ENCODE data around the gene PRELP. TPM values are rescaled to one million over a fixed set of nuclear protein-coding genes. Genes with fewer than 3 reads are reported as not detected.
"Not testable (repeated sequence)": the region's sequence is repeated elsewhere in the genome, so short reads cannot be mapped to it uniquely, and the experiment has no call there.

PRELP gene
- polyA plus RNA-seq, 10 donors = 1.3 to 10.5 (median 3.2) TPM

DNA sequence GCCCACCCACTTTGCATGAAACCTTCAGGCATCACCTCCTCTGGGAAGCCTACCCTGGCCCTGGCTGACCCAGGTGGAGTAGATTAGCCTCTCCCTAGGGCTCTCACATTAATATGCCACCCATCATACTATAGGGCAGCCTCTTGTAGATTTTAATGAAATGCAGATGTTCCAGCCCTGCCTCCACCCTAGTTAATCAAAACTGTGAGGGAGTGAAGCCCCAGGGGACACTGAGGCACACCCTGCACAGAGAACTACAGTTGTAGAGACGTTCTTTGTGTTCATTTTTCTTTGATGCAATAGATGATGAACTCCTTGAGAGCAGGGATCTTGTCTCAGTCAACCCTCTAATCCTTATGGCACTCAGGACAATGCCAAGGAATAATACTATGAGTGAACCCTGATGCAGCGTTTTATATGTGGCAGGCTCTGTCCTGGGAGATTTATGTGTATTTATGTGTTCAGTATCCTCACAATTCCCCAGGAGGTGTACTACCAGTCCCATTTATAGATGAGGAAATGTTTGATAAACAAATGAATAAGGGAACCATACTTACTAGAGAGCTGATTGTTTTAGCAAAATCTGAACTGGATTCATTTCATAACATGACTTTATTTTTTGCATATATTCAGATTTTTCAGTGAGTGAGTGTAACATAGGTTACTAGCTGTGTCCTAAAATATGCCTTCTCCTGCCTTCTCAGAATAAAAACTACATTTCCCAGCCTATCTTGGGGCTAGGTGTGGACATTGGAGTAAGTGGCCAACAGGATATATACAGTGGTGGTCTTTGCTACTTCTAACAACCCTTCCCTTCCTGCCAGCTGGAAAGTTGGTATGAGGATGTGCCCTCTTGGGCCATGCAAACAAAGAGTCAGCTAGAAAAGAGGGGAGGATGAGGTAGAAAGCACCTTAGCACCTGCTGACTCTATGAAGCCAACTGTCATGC, 23.5 kb upstream of the PRELP start:
- peak in 1 of 3 donors; percentile 32 for DNase-seq

DNA sequence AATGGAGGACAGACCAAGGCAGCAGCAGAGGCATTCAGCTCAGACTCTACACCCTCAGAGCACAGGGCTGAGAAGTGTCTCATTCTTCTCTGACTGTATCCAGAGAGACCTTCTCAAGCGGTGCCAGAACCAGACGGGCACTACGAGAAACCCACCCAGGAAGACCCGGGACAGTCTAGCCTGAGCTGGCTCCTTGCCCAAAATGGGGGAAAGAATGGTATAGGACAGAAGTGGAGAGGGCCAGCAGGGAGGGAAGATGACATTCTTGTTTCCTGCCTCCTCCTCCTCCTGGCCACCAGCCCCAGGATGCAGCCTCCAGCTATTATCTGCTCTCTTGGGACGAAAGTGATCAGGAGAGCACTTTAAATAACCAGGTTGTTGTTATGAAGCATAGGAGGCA, 22.6 kb upstream of the PRELP start:
- DNase-seq = no peak

- DNase-seq = no peak
These were observed 22.0 kb upstream of the PRELP start for GRCh38 chr1:203453616-203454015.

- no peak for DNase-seq
These were observed 20.6 kb upstream of the PRELP start for GRCh38 chr1:203454986-203455471.

DNA sequence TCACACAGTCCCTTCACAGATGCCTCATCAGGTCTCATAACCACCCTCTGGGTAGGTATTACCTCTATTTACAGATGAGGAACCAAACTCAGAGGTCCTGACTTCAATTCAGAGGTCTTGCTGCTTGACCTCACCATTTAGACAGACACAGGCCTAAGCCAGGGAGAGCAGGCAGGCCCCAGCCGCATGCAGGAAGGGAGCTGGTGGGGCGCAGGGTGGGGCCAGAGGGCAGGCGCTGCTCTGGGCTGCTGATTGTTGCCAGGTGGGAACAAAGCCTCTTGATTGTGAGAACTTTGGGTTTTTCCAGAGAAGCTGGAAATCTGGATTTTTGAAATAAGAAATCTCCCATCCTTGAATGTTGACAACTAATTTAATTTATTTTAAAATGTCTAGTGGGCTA, 19.9 kb upstream of the PRELP start:
- no peak for DNase-seq

GRCh38 chr1:203456577-203456976, 19.0 kb upstream of the PRELP start:
- no peak for DNase-seq

DNA sequence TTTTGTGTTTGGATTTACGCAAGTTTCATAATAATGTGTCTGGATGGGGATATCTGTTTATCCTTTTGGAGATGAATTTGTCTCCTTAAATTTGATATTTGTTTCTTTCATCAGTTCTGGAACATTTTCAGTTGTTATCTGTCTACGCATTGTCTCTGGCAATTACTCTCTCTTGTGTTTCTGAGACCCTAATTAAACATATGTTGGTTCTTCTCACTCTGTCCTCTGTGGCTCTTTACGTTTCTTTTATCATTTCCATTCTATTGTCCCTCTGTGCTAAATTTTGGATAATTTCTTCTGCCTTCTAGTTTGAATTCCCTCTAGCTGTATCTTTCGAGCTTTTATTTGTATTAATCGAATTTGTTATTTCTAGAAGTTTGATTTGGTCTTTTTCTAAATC, 17.5 kb upstream of the PRELP start:
- no peak for DNase-seq

DNA sequence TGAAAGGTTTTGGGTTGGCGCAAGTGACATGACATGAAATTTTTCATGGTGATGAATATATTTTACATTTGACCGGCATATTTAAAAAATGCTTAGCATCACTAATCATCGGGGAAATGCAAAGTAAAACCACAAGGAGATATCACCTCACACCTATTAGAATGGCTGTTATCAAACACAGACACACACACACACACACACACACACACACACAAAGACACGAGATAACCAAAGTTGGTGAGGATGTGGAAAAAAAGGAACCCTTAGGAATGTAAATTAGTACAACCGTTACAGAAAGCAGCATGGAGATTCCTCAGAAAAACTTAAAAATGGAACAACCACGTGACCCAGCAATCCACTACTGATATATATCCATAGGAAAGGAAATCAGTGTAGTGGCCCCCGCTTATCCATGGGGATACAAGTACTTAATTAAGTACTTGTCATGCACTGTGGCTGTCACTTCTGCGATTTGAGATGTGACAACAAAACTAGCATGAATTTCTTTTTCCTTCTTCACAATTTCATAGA, 15.9 kb upstream of the PRELP start:
- DNase-seq = no peak

- no peak for DNase-seq
These were observed 13.9 kb upstream of the PRELP start for GRCh38 chr1:203461717-203462116.

DNA sequence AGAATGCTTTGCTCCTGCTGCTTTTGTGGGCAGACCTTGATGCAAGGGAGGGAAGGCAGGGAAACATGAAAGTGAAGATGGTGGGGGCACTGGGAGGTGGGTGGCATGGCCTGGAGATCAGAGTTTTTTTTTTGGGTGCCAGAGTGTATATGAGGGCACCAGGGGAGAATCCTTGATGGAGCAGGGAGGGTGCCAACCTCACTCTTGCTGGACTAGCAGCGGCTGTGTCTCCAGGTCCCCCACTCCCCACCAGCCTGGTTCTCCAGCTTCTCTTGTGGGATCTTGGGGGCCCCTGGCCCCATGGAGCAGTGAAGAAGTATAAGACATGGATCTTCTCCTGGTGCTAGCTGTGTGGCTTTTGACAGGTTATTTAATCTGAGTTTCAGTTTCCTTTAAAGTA, 13.5 kb upstream of the PRELP start:
- DNase-seq = no peak

DNA sequence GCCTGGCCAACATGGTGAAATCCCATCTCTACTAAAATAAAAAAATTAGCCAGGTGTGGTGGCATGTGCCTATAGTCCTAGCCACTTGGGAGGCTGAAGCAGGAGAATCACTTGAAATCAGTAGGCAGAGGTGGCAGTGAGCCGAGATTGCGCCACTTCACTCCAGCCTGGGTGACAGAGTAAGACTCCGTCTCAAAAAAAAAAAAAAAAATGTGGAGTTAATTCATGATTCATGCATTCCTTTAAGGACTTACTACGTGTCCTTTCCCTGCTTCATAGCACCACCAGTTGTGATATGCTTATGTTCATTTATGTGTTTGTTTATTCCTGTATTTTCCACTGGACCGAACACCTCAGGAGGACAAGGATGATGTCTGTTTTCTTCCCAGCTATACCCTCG, 12.7 kb upstream of the PRELP start:
- DNase-seq = peak in 1 of 3 donors; percentile 53

DNA sequence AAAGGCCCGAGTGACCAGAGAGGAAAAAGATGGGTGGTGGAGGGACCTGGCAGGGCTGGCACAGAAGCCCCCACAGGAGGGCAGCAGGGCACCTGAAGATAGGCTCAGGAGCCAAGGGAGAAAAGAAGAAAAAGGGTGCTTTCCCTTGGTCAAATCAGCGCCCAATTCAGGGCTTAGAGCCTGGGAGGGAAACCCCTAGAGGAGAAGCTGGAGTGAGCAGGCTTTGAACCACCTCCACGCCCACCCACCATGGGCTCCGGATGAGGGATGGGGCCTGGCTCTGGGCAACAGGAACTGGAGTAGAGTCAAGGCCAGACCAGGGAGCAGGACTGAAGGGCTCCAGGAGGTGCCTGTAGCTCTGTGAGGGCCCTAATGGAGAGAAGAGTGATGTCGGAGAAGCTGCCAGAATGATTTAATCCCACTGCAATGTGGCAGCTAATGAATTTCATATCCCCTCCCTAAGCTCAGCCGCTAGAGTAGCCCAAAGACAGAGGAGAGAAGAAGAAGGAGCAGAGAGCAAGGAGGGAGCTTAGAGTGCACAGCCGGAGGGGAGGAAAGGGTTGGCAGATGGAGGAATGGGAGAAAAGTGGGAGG, 12.0 kb upstream of the PRELP start:
- DNase-seq = peak in 2 of 3 donors; percentile 59 to 67

DNA sequence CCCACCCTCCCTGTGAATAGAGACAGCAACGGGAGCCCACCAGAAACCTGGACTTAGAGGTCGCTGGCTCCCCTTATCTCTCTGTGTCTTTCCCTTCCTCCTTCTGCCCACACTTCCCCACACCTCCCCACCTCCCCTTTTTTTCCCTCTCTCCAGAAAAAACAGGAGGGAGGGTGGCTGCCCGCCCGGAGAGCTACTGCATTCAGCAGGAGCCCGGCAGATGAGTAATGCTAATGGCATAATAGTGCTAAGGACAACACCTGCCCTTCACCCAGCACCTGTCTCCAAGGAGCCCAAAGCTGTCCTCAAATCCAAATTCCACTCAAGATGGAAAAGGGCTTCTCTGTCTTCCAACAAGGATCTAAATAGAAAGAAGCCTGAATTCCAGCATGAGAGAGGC, 11.4 kb upstream of the PRELP start:
- peak in 1 of 3 donors; percentile 33 for DNase-seq

DNA sequence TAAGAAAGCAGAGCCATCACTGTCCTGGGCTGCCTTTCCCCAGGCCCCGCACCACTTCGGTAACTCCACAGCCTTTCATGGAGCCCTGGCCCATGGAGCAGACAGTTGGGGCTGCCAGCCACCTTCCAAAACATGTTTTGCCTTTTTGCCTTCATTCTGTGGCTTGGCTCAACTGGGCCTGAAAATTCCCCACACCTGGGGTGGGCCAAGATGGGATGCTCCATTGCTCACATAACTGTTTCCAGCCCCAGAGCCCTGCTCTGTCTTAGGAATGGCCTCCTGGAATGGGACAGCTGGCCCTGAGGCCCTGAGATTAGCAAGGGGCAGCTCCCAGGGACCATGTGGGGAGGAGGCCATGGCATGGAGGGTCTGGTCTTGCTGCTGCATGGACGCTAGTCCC, 10.9 kb upstream of the PRELP start:
- DNase-seq = no peak

DNA sequence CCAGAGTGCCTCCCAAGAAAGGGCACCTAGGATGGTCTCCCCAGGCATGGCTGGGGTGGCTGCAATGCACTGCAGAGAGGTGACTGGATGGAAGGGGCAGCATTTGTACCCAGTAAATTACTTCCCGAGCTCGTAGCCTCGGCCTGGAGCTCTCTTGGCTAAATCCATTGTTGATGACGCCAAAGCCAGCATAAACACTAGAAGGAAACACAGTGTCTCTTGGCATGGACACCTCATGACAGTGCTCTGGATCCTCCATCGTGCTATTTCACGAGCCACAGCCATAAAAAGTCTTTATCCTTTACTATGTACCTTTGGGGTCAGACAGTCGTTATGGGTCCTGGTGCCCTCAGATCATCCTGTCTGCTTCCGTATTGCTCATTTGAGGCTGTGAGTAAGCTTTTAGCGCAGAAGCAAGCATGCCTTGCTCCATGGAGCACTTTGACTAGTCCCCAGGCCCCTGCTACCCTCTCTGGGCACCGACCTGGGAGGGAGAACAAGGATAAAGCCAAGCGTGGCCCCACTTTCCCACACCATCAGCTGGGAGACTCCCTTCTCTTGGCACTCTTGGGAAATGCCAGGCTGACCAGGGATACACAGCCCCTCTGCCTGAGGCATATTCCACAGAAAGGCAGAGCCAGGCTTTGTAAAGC, 10.3 kb upstream of the PRELP start:
- no peak for DNase-seq

GRCh38 chr1:203465948-203466347, 9.7 kb upstream of the PRELP start:
- peak in 2 of 3 donors; percentile 58 to 79 for DNase-seq

DNA sequence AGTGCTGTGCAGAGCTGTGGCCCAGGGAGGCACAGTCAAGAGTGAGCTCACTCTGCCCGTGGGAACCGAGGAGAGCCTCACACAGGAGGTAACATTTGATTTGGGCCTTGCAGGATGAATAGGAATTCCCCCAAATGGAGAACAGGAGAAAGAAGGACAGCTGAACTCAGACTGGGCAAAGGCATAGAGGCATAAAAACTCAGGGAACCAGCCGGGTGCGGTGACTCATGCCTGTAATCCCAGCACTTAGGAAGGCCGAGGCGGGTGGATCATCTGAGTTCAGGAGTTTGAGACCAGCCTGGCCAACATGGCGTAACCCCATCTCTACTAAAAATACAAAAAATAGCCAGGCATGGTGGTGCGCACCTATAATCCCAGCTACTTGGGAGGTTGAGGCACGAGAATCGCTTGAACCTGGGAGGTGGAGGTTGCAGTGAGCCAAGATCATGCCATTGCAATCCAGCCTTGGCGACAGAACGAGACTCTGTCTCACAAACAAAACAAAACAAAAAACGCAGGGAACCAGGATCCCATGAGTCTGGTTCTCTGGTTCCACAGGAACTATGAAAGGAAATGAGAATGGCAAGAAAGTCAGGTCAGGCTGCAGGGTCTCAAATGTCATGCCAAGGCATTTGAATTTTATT, 8.6 kb upstream of the PRELP start:
- not testable (repeated sequence) for DNase-seq

- DNase-seq = peak in 1 of 3 donors; percentile 57
These were observed 8.1 kb upstream of the PRELP start for GRCh38 chr1:203467550-203467921.

DNA sequence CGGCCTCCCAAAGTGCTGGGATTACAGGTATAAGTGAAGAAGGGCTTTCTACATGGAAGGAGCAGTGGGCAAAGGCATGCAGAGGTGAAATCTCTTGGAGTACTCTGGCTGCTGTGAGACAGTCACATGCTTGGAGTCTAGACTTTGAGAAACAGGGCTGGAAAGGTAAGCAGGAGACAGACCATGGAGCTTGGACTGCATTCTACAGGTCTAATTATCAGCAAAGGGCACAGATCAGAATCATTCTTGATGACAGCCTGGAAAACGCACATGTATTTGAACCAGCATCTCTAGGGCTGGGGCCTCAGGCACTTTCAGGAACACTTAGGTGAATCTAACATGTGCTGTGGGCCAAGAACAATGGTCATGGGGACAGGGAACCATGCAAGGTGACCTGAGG, 7.3 kb upstream of the PRELP start:
- DNase-seq = no peak

DNA sequence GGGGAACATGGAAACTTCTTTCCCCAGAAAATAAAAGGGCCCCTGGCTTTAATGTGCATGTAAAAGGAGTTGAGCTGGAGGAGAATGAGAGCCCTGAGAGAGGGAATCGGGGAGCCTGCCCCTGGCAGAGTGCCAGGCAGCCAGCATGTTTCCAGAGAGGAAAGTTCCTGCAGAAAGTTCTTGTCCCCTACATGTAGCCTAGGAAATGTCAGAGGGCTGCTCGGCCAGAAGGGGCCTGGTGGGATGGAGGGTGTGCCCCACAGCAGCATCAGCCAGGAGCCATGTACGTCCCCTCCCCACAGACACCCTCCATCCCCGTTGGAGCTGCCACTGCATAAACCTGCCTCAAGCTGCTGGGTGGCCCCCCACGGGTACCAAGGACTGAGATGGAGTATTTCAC, 5.4 kb upstream of the PRELP start:
- DNase-seq = peak in 1 of 3 donors; percentile 24

- DNase-seq = no peak
These were observed 3.8 kb upstream of the PRELP start for GRCh38 chr1:203471841-203472240.

DNA sequence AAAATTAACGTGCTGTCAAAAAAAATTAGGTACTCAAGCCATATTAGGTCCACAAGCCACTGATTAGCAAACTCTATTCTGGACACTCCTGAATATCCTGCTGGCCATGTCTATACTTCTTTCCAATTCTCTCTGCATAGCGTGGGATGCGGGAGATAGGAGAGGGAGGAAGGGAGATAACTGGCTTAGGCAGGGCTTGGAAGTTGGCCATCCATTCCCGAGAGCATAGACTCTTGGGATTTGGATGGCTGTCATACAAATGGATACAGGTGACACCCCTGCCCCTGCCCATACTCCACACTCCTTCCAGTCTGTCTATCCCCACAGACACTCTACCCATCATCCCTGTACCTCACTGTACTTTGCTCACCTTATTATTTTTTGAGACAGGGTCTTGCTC, 2.3 kb upstream of the PRELP start:
- no peak for DNase-seq

Measured in muscle of back (tissue), 11 donors.